GM23248 (cell line): Measurements from ENCODE around the gene CHTF18.

ENCODE experiments used
- EZH2 ChIP-seq: fragments of 200-600 bp; sonication (generic); IDR thresholded peaks from 2 replicates; pipeline ENCODE4 v1.6.1; 2018; ENCODE audit warnings: antibody characterized with exemption, mild to moderate bottlenecking; ENCODE audit not compliant: insufficient read depth, poor library complexity, severe bottlenecking
- EZH2phosphoT487 ChIP-seq: fragments of 200-600 bp; sonication (generic); IDR thresholded peaks from 2 replicates; pipeline ENCODE4 v1.6.1; 2018; ENCODE audit warnings: antibody characterized with exemption, moderate library complexity, mild to moderate bottlenecking, low read depth; ENCODE audit not compliant: insufficient read depth

GRCh38 chr16:842061-842476 is 53.6 kb downstream of the CHTF18 start:
- TF ChIP-seq EZH2phosphoT487 (no peak), EZH2 (no peak)
